Spinal cord (tissue), 10 donors: ENCODE measurements around the gene OR7G3. TPM values are rescaled to one million over a fixed set of nuclear protein-coding genes. Genes with fewer than 3 reads are reported as not detected.

ENCODE experiments used
- DNase-seq, 6 donors: peaks; one replicate each; pipeline versions ENCODE4 v3.0.0 to v3.0.0-alpha.2; 2013 to 2015; ENCODE audit warnings: low spot score in 6 of 6, low read depth in 4 of 6
- H3K27ac ChIP-seq: one replicate; pipeline ENCODE4 v1.5.1; 2013; ENCODE audit warnings: low read depth, low read length, control low read depth
- H3K27me3 ChIP-seq: one replicate; pipeline ENCODE4 v1.6.1; 2013; ENCODE audit warnings: low read length; ENCODE audit not compliant: control insufficient read depth, insufficient read depth
- H3K36me3 ChIP-seq: one replicate; pipeline ENCODE4 v1.6.1; 2013; ENCODE audit warnings: low read length; ENCODE audit not compliant: control insufficient read depth, insufficient read depth
- H3K4me1 ChIP-seq: one replicate; pipeline ENCODE4 v1.6.1; 2013; ENCODE audit warnings: low read length; ENCODE audit not compliant: control insufficient read depth, insufficient read depth
- H3K4me3 ChIP-seq: one replicate; pipeline ENCODE4 v1.5.1; 2013; ENCODE audit warnings: low read depth, low read length, control low read depth
- H3K9me3 ChIP-seq: one replicate; pipeline ENCODE4 v1.6.1; 2013; ENCODE audit warnings: low read length; ENCODE audit not compliant: control insufficient read depth, insufficient read depth
- WGBS: methylation state at CpG from one replicate; pipeline ENCODE4 v1.1.5; 2013; ENCODE audit warnings: missing lambda C conversion rate; ENCODE audit not compliant: insufficient coverage; 5-methylcytosine and 5-hydroxymethylcytosine counted together
- polyA plus RNA-seq, 2 donors: library from polyadenylated mRNA; unstranded; fragments of 120-200 nt; gene quantifications; one replicate each; pipeline ENCODE4 v1.2.1, GENCODE V29; 2013; ENCODE audit not compliant: insufficient read length in 2 of 2
- small RNA-seq: library from RNA; depleted of rRNA; stranded (forward); fragments of <200 nt; gene quantifications from one replicate; pipeline ENCODE3, GENCODE V24; 2014; ENCODE audit warnings: low replicate concordance
- total RNA-seq, 2 donors: library from RNA; depleted of rRNA in 1 of 2; stranded (reverse); fragments of 120-200 nt in 1 of 2; fragments of >200 nt in 1 of 2; gene quantifications; one replicate each; pipeline versions ENCODE4 v1.2.3 to v1.2.4, GENCODE V29; 2013 to 2014
- donor health status: healthy.

Gene OR7G3
- total and polyA plus RNA-seq, 4 donors, result not detected

DNA sequence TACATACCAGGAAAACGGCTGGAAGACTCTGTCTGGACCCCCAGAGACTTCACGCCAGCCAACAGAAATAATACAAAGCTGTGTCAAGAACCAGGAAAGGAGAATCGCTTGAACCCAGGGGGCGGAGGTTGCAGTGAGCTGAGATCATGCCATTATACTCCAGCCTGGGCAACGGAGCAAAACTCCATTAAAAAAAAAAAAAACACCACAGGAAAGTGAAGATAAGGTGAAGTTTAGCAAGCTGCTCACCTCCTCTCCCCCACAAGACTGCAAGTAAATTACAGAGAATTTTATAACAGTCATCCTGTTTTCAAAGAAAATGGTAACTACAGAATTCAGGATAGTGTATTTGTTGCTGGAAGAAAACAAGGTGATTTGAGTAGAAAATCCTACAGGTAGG lies 10.2 kb downstream of the OR7G3 start:
- H3K27ac ChIP-seq, result no peak overlapping the region
- no CpG with 5 or more reads among the region's 5 CpGs for WGBS

DNA sequence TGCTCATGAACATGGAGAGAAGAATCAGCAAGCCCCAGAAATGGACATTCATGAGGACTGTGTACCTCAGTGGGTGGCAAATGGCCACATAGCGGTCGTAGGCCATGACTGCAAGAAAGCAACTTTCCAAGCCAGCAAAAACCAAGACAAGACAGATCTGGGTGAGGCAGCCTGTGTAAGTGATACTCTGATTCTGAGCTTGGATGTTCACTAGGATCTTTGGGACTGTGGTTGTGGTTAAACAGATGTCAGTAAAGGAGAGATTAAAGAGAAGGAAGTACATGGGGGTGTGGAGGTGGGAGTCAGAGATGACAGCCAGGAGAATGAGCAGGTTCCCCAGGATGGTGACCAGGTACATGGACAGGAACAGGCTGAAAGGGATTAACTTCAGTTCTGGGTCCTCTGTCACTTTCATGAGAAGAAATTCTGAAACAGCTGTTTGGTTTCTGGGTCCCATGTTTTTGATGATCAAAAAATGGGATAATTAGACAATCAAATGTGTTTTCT lies 11.4 kb downstream of the OR7G3 start, which contains the start of gene OR7G1:
Gene OR7G1, minus strand, starts transcription at position 457 of the 507 bp plus-strand sequence. Its CDS starts 0 bp downstream, at position 457.
- no peaks in the 10 kb centered on the region for H3K27me3 ChIP-seq
- H3K9me3 ChIP-seq, result no peaks in the 10 kb centered on the region
- H3K4me3 ChIP-seq, result no peak within 1 kb of the TSS
- no peaks in the 10 kb centered on the region for H3K36me3 ChIP-seq
- H3K27ac ChIP-seq, result no peak within 1 kb of the TSS
- no peak for DNase-seq
- no peaks in the 10 kb centered on the region for H3K4me1 ChIP-seq
- WGBS, result 80% methylated on average over 2 of the region's 2 CpGs

More for the DNA sequence above, 10.2 kb downstream of the OR7G3 start:
- H3K9me3 ChIP-seq, result no peaks in the 10 kb centered on the region
- no peak overlapping the region for H3K4me3 ChIP-seq
- H3K4me1 ChIP-seq, result no peaks in the 10 kb centered on the region
- H3K36me3 ChIP-seq, result no peaks in the 10 kb centered on the region
- DNase-seq, result no peak
- H3K27me3 ChIP-seq, result no peaks in the 10 kb centered on the region

- H3K27me3 ChIP-seq, result no peaks in the 10 kb centered on the region
- H3K4me3 ChIP-seq, result no peak overlapping the region
- no peaks in the 10 kb centered on the region for H3K4me1 ChIP-seq
- no peak overlapping the region for H3K27ac ChIP-seq
- 81% methylated on average over 2 of the region's 2 CpGs for WGBS
- H3K9me3 ChIP-seq, result no peaks in the 10 kb centered on the region
- no peak for DNase-seq
- no peaks in the 10 kb centered on the region for H3K36me3 ChIP-seq
These were observed 16.8 kb downstream of the OR7G3 start for GRCh38 chr19:9109959-9110358.

DNA sequence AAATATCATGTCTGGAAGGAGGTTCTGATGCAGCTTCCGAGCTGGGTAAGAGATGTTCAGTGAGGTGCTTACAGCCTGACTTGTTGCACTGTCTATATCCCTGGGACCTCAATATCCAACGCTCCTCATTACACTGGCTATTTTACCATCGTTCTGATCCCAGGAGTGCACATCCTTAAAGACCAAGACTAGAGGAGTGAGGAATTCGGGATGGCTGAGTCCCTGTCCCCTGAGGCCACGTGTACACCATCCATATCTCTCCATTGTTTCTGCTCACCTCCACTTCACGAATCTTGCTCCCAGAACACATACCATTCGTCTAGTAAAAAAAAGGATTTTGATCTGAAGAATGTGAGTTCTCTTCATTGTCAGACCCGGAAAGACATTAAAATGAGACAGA lies 19.4 kb downstream of the OR7G3 start, which contains the start of gene OR7G2:
Gene OR7G2, minus strand, starts transcription at position 101 of the 400 bp plus-strand sequence. CDS start 4,232 bp downstream, outside the sequence.
- WGBS, result no CpG with 5 or more reads among the region's 8 CpGs
- Histone ChIP-seq H3K4me3 (no peak within 1 kb of the TSS), H3K4me1 (no peaks in the 10 kb centered on the region), H3K36me3 (no peaks in the 10 kb centered on the region), H3K27me3 (no peaks in the 10 kb centered on the region), H3K27ac (no peak within 1 kb of the TSS), H3K9me3 (no peaks in the 10 kb centered on the region)
- no peak for DNase-seq

GRCh38 chr19:9086761-9087160 lies 40.0 kb downstream of the OR7G3 start, which contains the start of gene OR1M1:
Gene OR1M1 (plus strand): TSS chr19:9087061. CDS start chr19:9093245, 6,184 bp downstream.
- no CpG with 5 or more reads among the region's 2 CpGs for WGBS
- no peaks in the 10 kb centered on the region for H3K27me3 ChIP-seq
- no peaks in the 10 kb centered on the region for H3K36me3 ChIP-seq
- H3K4me3 ChIP-seq, result no peak within 1 kb of the TSS
- H3K9me3 ChIP-seq, result no peaks in the 10 kb centered on the region
- H3K27ac ChIP-seq, result no peak within 1 kb of the TSS
- DNase-seq, result no peak
- no peaks in the 10 kb centered on the region for H3K4me1 ChIP-seq

DNA sequence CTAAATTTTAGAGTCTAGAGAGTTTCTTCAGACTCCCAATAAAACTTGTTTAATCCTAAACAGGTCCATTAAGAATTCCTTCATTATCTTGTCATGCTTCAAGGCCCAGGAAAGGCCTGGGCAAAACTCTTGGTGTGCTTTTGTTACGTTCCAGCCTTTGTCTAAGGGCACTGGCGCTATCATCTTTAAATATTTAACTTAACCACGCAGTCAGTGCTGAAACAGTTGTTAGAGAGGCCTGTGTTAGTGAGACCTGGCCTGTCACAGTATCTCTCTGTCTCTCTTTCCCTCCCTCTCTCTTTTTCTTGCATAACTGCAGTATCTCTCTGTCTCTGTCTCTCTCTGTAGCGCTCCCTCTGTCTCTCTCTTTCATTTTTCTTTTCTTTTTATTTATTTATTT lies 48.1 kb downstream of the OR7G3 start:
- Histone ChIP-seq H3K36me3 (no peaks in the 10 kb centered on the region), H3K4me1 (peaks cover 9% of the 10 kb centered on the region), H3K27me3 (no peaks in the 10 kb centered on the region), H3K4me3 (no peak overlapping the region), H3K9me3 (no peaks in the 10 kb centered on the region), H3K27ac (no peak overlapping the region)
- WGBS, result no CpG with 5 or more reads among the region's 4 CpGs
- no peak for DNase-seq

- H3K27me3 ChIP-seq, result no peaks in the 10 kb centered on the region
- DNase-seq, result no peak
These were observed 49.8 kb downstream of the OR7G3 start for GRCh38 chr19:9076901-9077300.

More at GRCh38 chr19:9076901-9077300, 49.8 kb downstream of the OR7G3 start:
- Histone ChIP-seq H3K9me3 (no peaks in the 10 kb centered on the region), H3K4me1 (peaks cover 9% of the 10 kb centered on the region), H3K36me3 (no peaks in the 10 kb centered on the region), H3K4me3 (no peak overlapping the region), H3K27ac (no peak overlapping the region)
- 72% methylated on average over 10 of the region's 10 CpGs for WGBS

Small RNAs within 50 kb of the gene (small RNA-seq; reads per million reads assigned to genes)
- gene OR1M4P, result not detected

Other genes with a start within 250 kb of the OR7G3 start
- under 1 TPM; under 0.01 TPM for gene MUC16, start 116.5 kb downstream of the OR7G3 start, total RNA-seq
- not detected for gene MUC16, start 116.5 kb downstream of the OR7G3 start, polyA plus RNA-seq
- not detected for gene OR1M1, start 39.9 kb downstream of the OR7G3 start, total RNA-seq
- gene OR1M1, start 39.9 kb downstream of the OR7G3 start, polyA plus RNA-seq, result under 1 TPM in 1 of 2 donors, not detected in 1; 0.06 TPM
- not detected for gene OR7G2, start 19.5 kb downstream of the OR7G3 start, total RNA-seq
- under 1 TPM; 0.11 to 0.18 TPM for gene OR7G2, start 19.5 kb downstream of the OR7G3 start, polyA plus RNA-seq
- gene OR7G1, start 11.2 kb downstream of the OR7G3 start, total RNA-seq, result not detected
- not detected for gene OR7G1, start 11.2 kb downstream of the OR7G3 start, polyA plus RNA-seq
- 10 to 100 TPM; 14.5 to 36.8 TPM for gene ZNF317, start 13.4 kb upstream of the OR7G3 start, total RNA-seq
- 10 to 100 TPM; 30.6 to 35.9 TPM for gene ZNF317, start 13.4 kb upstream of the OR7G3 start, polyA plus RNA-seq
- under 1 TPM in 1 of 2 donors, not detected in 1; 0.06 TPM for gene OR7D2, start 52.0 kb upstream of the OR7G3 start, total RNA-seq
- under 1 TPM; 0.27 to 0.30 TPM for gene OR7D2, start 52.0 kb upstream of the OR7G3 start, polyA plus RNA-seq
- gene OR7D4, start 92.6 kb upstream of the OR7G3 start, total RNA-seq, result not detected
- gene OR7D4, start 92.6 kb upstream of the OR7G3 start, polyA plus RNA-seq, result under 1 TPM; 0.05 to 0.06 TPM
- gene OR7E24, start 124.0 kb upstream of the OR7G3 start, total RNA-seq, result not detected
- gene OR7E24, start 124.0 kb upstream of the OR7G3 start, polyA plus RNA-seq, result not detected
- gene ZNF699, start 182.9 kb upstream of the OR7G3 start, total RNA-seq, result 10 to 100 TPM; 10.7 to 19.5 TPM
- 1 to 10 TPM; 3.9 to 5.8 TPM for gene ZNF699, start 182.9 kb upstream of the OR7G3 start, polyA plus RNA-seq
- 10 to 100 TPM; 45.7 to 50.4 TPM for gene ZNF559, start 197.2 kb upstream of the OR7G3 start, total RNA-seq
- 10 to 100 TPM; 40.7 to 42.0 TPM for gene ZNF559, start 197.2 kb upstream of the OR7G3 start, polyA plus RNA-seq
- 10 to 100 TPM in 1 of 2 donors, 1 to 10 TPM in 1; 9.9 to 11.5 TPM for gene ZNF177, start 236.1 kb upstream of the OR7G3 start, total RNA-seq
- gene ZNF177, start 236.1 kb upstream of the OR7G3 start, polyA plus RNA-seq, result 10 to 100 TPM; 14.7 to 16.9 TPM